AG04449 (cell line): ENCODE measurements around the gene CSTA.

Experiments used
- CTCF ChIA-PET: fragments of 350-600 bp; formaldehyde crosslinking; extraction: SDS; loops from one replicate; lab custom pipeline; 2021; ENCODE audit warnings: antibody characterized with exemption; lab: Yijun Ruan, JAX
- POLR2A ChIA-PET: fragments of 400-600, 350-600 bp; formaldehyde crosslinking; extraction: SDS; loops from one replicate; lab custom pipeline; 2020; ENCODE audit warnings: antibody characterized with exemption, inconsistent platforms; lab: Yijun Ruan, JAX
- DNase-seq: peaks from one replicate; pipeline ENCODE4 v3.0.0-alpha.2; 2010; ENCODE audit warnings: low read depth, low spot score
- H3K4me3 ChIP-seq: 2 replicates; pipeline ENCODE4 v1.5.1; 2011; ENCODE audit warnings: low read depth, mild to moderate bottlenecking, control low read depth, low read length
- TF ChIP-seq, protein P1 (sequence below): IDR thresholded peaks from one replicate; pipeline ENCODE4 v1.5.1; 2011; ENCODE audit warnings: mild to moderate bottlenecking, moderate library complexity, low read length, control low read depth, inconsistent platforms; ENCODE audit not compliant: insufficient read depth; ENCODE audit errors: missing control alignments

The CSTA gene

DNA sequence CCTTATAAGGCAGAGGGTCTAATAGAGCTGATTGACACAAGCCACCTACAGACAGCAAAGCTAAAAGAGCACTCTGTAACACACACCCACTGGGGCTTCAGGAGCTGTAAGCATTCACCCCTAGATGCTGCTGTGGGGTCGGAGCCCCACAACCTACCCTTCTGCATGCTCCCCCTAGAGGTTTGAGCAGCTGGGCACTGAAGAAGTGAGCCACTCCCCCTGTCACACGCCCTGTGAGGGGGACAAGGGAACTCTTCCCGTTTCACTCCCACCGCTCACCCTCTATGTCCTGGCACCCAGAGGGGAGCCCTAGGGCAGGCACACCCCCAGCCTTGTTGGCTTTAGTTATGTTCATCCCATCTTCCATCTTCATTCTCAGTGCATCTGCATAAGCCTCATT, 9.4 kb upstream of the CSTA start:
- TF ChIP-seq, protein P1, sequence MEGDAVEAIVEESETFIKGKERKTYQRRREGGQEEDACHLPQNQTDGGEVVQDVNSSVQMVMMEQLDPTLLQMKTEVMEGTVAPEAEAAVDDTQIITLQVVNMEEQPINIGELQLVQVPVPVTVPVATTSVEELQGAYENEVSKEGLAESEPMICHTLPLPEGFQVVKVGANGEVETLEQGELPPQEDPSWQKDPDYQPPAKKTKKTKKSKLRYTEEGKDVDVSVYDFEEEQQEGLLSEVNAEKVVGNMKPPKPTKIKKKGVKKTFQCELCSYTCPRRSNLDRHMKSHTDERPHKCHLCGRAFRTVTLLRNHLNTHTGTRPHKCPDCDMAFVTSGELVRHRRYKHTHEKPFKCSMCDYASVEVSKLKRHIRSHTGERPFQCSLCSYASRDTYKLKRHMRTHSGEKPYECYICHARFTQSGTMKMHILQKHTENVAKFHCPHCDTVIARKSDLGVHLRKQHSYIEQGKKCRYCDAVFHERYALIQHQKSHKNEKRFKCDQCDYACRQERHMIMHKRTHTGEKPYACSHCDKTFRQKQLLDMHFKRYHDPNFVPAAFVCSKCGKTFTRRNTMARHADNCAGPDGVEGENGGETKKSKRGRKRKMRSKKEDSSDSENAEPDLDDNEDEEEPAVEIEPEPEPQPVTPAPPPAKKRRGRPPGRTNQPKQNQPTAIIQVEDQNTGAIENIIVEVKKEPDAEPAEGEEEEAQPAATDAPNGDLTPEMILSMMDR, result no peak
- H3K4me3 ChIP-seq, result no peak overlapping the region
- ChIA-PET CTCF (no interaction called here), POLR2A (no interaction called here)
- no peak for DNase-seq

DNA sequence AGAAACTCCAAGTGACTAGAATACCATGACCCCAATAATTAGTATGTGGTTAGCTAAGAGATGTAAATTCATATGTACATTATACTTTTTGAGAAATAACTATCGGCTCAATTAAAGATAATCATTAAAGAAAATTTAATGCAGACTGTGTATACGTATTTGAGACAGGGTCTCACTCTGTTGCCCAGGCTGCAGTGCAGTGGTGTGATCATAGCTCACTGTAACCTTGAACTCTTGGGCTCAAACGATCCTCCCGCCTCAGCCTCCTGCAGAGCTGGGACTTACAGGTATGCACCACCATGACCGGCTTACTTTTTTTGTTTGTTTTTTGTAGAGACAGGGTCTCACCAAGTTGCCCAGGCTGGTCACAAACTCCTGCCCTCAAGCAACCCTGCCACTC, 8.7 kb upstream of the CSTA start:
- ChIA-PET POLR2A (no interaction called here), CTCF (no interaction called here)
- TF ChIP-seq, protein P1, result no peak
- no peak overlapping the region for H3K4me3 ChIP-seq
- no peak for DNase-seq

DNA sequence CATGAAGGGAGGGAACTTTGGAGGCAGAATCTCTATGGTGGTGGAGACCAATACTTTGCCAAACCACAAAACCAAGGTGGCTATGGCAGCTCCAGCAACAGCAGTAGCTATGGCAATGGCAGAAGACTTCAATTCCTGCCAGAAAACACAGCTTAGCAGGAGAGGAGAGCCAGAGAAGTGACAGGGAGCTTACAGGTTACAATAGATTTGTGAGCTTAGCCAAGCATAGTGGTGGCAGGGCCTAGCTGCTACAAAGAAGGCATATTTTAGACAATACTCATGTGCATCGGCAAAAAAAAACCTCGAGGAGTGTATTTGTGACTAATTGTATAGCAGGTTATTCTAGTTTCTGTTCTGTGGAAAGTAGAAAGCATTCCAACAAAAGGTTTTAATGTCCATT, 6.4 kb upstream of the CSTA start:
- H3K4me3 ChIP-seq, result no peak overlapping the region
- ChIA-PET CTCF (no interaction called here), POLR2A (no interaction called here)
- TF ChIP-seq, protein P1, result no peak
- no peak for DNase-seq

DNA sequence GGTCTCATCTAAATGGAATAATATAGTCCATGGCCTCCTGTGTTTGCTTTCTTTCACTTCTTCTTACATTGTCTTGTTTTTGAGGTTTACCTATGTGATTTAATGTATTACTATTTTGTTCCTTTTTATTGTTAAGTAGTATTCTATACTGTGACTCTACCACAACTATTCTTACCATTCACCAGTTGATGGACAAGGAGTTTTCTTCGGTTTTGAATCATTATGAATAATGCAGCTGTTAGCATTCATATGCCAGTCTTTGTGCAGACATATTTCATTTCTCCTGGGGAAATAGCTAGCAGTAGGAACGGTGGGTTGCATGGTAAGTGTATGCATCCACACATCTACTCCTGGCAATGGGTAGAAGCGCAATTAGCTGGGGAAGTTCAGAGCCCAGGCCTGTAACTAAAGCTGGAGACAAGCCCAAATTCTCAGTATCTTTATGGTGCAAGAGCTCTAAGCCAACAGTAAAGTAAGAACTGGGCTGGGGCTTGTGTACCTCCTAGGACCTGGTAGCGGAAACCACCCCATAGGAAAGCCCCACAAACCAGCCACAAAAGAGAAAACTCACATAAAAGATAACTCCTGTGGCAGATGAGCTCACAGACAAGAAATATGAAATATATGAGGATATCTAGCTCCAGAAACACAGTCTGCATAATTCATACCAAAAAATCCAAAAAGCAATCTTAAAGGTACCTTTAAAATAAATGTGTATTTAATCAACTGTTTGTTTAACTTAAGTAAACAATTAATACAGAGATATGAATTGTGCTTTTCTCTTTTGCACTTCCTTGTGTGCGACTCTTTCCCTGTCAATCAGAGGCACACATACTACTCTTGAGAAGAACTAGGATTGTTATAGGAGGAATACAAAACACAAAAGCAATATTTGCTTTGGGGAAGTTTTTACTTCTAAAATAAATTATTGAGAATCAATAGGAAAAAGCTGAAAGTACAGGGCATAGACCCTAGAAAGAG, 2.7 kb upstream of the CSTA start:
- CTCF ChIA-PET, result no interaction called here
- POLR2A ChIA-PET, result no interaction called here
- no peak for DNase-seq
- TF ChIP-seq, protein P1, result no peak
- H3K4me3 ChIP-seq, result no peak overlapping the region

DNA sequence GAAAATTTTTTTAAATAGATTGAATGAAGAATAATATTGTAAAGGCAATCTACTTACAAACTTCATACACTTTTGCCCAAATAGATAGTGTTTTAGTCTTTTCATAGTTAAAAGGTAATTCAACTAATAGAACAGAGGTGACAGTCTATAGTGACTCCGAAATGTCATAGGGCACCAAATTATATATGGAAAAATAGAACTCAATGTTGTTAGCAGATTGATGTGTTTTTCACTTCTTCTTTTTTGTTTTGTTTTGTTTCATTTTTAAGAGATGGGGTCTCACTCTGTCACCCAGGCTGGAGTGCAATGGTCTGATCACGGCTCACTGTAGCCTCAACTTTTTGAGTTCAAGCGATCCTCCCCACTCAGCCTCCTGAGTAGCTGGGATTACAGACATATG, 721 bp downstream of the CSTA start:
- POLR2A ChIA-PET, result no interaction called here
- CTCF ChIA-PET, result no interaction called here
- H3K4me3 ChIP-seq, result no peak overlapping the region

DNA sequence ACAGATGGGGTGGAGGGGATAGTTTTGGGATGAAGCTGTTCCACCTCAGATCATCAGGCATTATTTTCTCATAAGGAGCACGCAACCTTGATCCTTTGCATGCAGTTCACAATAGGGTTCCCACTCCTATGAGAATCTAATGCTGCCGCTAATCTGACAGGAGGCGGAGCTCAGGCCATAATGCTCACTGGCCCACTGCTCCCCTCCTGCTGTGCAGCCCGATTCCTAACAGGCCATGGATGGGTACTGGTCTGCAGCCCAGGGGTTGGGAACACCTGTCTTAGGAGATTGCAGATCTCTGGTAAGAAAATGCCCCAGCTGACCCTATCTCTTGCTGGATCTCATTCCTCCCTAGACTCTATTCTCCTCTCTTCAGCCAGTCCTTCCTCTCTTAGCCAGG, 6.8 kb downstream of the CSTA start:
- POLR2A ChIA-PET, result no interaction called here
- DNase-seq, result no peak
- CTCF ChIA-PET, result no interaction called here
- no peak overlapping the region for H3K4me3 ChIP-seq
- TF ChIP-seq, protein P1, result no peak

More for the DNA sequence above, 721 bp downstream of the CSTA start:
- DNase-seq, result no peak
- TF ChIP-seq, protein P1, result no peak
